ENCODE data around the gene RAPSN.

The RAPSN gene

DNA sequence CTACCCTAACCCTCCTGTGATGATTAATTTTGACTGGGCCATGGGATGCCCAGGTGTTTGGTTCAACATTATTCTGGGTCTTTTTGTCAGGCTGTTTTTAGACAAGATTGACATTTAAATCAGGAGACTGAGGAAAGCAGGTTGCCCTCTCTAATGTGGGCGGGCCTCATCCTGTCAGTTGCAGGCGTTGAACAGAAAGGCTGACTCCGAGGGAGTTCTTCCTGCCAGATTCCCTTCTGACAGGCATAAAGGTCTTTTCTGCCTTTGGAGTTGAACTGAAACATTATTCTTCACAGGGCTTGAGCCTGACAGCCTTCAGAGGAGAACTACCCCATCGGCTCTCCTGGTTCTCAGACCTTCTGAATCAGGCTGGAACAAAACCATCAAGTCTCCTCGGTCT lies 18.4 kb downstream of the RAPSN start:
- H3K27ac ChIP-seq (ENCODE audit: low read depth, low read length) = no peak overlapping the region
- no peaks in the 10 kb centered on the region for H3K27me3 ChIP-seq (ENCODE audit: control insufficient read depth in 1 of 2, insufficient read depth in 2 of 2, low read length in 2 of 2)
- H3K9ac ChIP-seq (ENCODE audit: low read length) = no peak overlapping the region
- peaks cover 1% of the 10 kb centered on the region for H3K4me1 ChIP-seq (ENCODE audit: insufficient read depth, low read length)
- no peaks in the 10 kb centered on the region for H3K36me3 ChIP-seq (ENCODE audit: insufficient read depth, low read length)
- no peaks in the 10 kb centered on the region for H3K9me3 ChIP-seq (ENCODE audit: low read length)
- no peak overlapping the region for H3K4me3 ChIP-seq (ENCODE audit: low read depth in 1 of 2, low read length in 2 of 2)

DNA sequence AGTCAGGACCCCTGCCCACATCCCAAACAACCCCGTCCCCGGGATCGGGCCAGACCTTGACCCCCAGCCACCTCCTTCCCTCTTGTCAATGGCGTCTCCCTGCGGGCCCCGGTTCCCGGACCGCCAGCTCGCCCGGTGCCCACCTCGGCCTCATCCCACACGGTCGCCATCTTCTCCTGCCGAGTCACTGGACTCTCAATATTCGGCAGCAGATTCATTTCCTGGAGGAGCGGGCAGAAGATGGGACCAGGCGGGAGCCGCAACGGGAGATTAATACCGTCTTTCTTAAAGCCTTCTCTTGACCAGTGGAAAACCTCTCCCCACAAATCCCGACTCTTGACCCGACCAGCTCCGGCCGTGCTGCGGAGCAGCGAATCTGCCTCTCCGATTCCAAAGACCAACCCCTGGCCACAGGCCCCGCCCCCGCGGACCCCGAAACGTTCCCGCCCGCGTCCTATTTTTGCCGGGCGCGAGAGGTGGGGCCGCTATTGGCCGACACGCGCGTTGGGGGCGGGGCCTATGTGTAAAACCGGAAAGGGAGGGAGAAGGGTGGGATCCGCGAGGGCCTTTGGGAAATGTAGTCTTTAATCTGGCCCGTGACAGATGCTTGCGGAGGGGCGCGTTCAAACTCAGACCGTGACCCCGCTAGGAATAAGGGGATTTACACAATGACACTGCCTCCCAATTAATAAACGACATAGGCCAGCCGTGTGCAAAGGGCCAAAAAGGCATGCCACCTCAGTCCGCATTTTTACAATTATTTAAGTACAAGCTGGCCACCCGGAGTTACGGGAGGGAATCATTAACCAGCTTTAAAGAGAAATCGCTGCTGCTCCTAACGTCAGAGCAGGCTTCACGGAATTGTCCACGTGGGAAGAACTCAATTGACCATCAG lies 22.6 kb downstream of the RAPSN start, which contains the start of gene PSMC3:
PSMC3 (minus strand) TSS at position 378 of the 895 bp plus-strand sequence; CDS start at position 218, 160 bp downstream.
- H3K9me3 ChIP-seq (ENCODE audit: low read length) = no peaks in the 10 kb centered on the region
- H3K27ac ChIP-seq (ENCODE audit: low read depth, low read length) = peak within 1 kb of the TSS; percentile 98
- no peaks in the 10 kb centered on the region for H3K27me3 ChIP-seq (ENCODE audit: control insufficient read depth in 1 of 2, insufficient read depth in 2 of 2, low read length in 2 of 2)
- peak within 1 kb of the TSS; percentile 78 to 85 for H3K4me3 ChIP-seq (ENCODE audit: low read depth in 1 of 2, low read length in 2 of 2)
- H3K36me3 ChIP-seq (ENCODE audit: insufficient read depth, low read length) = peaks cover 26% of the 10 kb centered on the region
- peaks cover 14% of the 10 kb centered on the region for H3K4me1 ChIP-seq (ENCODE audit: insufficient read depth, low read length)
- H3K9ac ChIP-seq (ENCODE audit: low read length) = peak within 1 kb of the TSS; percentile 67

DNA sequence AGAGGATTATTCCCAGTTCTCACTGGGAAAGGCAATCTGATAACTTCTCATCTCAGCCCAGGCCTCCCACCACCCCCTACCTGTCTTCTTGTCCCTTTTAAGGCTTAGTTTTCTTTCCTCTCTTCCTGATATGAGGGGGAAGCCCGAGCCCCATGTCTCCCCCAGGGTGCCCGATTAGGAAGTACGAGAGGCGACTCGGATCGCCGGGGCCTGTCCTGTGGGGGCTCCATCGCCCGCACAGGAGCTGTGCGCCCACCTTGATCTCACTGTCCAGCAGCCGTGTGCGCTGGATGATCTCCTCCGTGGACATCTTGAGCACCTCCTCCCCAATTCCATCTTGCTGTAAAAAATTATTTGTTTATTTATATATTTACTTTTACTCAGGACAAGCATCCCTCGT lies 23.3 kb downstream of the RAPSN start:
- Histone ChIP-seq H3K9ac (ENCODE audit: low read length) (peak overlapping the region; percentile 67), H3K27ac (ENCODE audit: low read depth, low read length) (peak overlapping the region; percentile 98), H3K36me3 (ENCODE audit: insufficient read depth, low read length) (peaks cover 30% of the 10 kb centered on the region), H3K4me1 (ENCODE audit: insufficient read depth, low read length) (peaks cover 14% of the 10 kb centered on the region), H3K4me3 (ENCODE audit: low read depth in 1 of 2, low read length in 2 of 2) (peak overlapping the region; percentile 78 to 85), H3K27me3 (ENCODE audit: control insufficient read depth in 1 of 2, insufficient read depth in 2 of 2, low read length in 2 of 2) (no peaks in the 10 kb centered on the region), H3K9me3 (ENCODE audit: low read length) (no peaks in the 10 kb centered on the region)

DNA sequence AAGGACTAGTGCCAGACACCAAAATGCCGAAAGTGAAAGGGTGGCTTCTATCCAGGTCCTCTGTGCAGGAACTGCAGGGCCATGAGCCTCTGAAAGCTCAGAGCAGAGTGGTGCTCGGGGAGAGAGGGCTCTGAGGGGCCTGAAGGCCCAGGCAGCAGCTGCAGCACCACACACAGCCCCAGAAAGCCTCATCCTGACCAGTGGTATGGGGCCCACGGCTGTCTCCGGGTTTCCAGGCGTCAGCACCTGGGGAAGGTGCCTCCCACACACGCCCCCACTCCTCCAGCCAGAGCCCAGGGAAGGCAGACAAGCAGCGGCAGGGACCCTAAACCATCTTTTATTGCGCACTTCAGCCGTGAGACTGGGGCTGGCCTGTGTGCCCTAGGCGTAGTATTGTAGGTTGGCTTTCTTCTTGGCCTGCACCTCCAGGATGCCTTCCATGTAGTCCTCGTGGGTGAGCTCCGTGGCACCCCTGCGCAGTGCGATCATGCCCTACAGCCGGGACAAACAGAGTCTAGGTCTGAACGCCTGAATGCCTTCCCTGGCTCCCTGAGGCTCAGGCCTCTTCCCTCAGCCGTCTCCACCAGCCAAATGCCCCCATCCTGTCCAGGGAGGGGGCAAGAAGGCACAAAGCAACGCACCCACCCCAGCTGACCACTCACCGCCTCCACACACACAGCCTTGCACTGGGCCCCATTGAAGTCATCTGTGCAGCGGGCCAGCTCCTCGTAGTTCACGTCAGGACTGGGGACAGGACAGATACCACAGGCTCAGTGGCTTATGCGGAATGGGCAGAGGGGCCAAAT lies 30.3 kb downstream of the RAPSN start:
- Histone ChIP-seq H3K9ac (ENCODE audit: low read length) (no peak overlapping the region), H3K4me1 (ENCODE audit: insufficient read depth, low read length) (peaks cover 18% of the 10 kb centered on the region), H3K9me3 (ENCODE audit: low read length) (no peaks in the 10 kb centered on the region), H3K27ac (ENCODE audit: low read depth, low read length) (no peak overlapping the region), H3K36me3 (ENCODE audit: insufficient read depth, low read length) (peaks cover 67% of the 10 kb centered on the region), H3K4me3 (ENCODE audit: low read depth in 1 of 2, low read length in 2 of 2) (no peak overlapping the region), H3K27me3 (ENCODE audit: control insufficient read depth in 1 of 2, insufficient read depth in 2 of 2, low read length in 2 of 2) (no peaks in the 10 kb centered on the region)

DNA sequence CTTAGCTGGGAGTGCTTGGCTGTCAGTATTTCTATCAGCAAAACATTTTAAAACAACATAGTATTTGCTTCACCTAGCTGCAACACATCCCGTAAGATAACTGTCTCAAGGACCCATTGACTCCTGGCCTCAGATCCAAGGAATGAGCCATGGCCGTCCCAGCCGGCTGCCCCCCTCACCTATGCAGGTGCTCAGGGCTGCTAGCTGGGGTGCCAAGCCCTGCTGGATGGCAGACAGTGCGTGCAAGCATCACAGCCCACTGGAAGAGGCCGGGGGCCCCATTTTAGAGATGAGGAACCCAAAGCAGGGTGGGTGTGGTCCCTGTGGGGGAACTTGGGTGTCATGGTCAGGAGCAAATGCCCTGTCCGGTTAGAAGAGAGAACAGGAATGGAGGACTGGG lies 31.2 kb downstream of the RAPSN start:
- Histone ChIP-seq H3K27me3 (ENCODE audit: control insufficient read depth in 1 of 2, insufficient read depth in 2 of 2, low read length in 2 of 2) (no peaks in the 10 kb centered on the region), H3K27ac (ENCODE audit: low read depth, low read length) (no peak overlapping the region), H3K36me3 (ENCODE audit: insufficient read depth, low read length) (peaks cover 62% of the 10 kb centered on the region)

DNA sequence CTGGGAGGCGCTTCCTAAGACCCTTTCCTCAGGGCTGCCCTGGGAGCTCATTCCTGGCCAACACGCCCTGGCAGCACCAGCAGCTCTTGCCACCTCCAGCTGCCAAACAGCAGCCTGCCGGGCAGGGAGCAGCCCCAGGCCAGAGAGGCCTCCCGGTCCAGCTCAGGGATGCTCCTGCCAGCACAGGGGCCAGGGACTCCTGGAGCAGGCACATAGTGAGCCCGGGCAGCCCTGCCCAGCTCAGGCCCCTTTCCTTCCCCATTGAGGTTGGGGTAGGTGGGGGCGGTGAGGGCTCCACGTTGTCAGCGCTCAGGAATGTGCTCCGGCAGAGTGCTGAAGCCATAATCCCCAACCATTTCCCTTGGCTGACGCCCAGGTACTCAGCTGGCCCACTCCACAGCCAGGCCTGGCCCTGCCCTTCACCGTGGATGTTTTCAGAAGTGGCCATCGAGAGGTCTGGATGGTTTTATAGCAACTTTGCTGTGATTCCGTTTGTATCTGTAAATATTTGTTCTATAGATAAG lies 32.9 kb downstream of the RAPSN start:
- no peak overlapping the region for H3K4me3 ChIP-seq (ENCODE audit: low read depth in 1 of 2, low read length in 2 of 2)
- H3K27me3 ChIP-seq (ENCODE audit: control insufficient read depth in 1 of 2, insufficient read depth in 2 of 2, low read length in 2 of 2) = no peaks in the 10 kb centered on the region
- no peak overlapping the region for H3K9ac ChIP-seq (ENCODE audit: low read length)
- H3K36me3 ChIP-seq (ENCODE audit: insufficient read depth, low read length) = peaks cover 59% of the 10 kb centered on the region
- H3K27ac ChIP-seq (ENCODE audit: low read depth, low read length) = peak overlapping the region; percentile 86
- no peaks in the 10 kb centered on the region for H3K9me3 ChIP-seq (ENCODE audit: low read length)
- peaks cover 18% of the 10 kb centered on the region for H3K4me1 ChIP-seq (ENCODE audit: insufficient read depth, low read length)

More for the DNA sequence above, 31.2 kb downstream of the RAPSN start:
- no peak overlapping the region for H3K9ac ChIP-seq (ENCODE audit: low read length)
- no peak overlapping the region for H3K4me3 ChIP-seq (ENCODE audit: low read depth in 1 of 2, low read length in 2 of 2)
- peaks cover 18% of the 10 kb centered on the region for H3K4me1 ChIP-seq (ENCODE audit: insufficient read depth, low read length)
- H3K9me3 ChIP-seq (ENCODE audit: low read length) = no peaks in the 10 kb centered on the region

DNA sequence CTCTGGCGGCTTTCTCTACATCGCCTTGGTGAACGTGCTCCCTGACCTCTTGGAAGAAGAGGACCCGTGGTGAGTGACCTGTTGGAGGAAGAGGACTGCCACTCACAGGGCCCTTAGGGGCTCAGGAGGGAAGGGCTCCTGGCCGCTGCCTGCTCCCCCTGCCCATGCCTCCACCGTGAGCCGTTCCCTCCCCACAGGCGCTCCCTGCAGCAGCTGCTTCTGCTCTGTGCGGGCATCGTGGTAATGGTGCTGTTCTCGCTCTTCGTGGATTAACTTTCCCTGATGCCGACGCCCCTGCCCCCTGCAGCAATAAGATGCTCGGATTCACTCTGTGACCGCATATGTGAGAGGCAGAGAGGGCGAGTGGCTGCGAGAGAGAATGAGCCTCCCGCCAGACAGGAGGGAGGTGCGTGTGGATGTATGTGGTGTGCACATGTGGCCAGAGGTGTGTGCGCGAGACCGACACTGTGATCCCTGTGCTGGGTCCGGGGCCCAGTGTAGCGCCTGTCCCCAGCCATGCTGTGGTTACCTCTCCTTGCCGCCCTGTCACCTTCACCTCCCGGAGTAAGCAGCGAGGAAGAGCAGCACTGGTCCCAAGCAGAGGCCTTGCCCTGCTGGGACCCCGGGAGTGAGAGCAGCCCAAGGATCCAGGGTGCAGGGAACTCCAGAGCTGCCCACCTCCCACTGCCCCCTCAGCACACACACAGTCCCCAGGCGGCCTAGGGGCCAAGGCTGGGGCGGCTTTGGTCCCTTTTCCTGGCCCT lies 33.7 kb downstream of the RAPSN start:
- no peak overlapping the region for H3K4me3 ChIP-seq (ENCODE audit: low read depth in 1 of 2, low read length in 2 of 2)
- peaks cover 51% of the 10 kb centered on the region for H3K36me3 ChIP-seq (ENCODE audit: insufficient read depth, low read length)
- no peaks in the 10 kb centered on the region for H3K9me3 ChIP-seq (ENCODE audit: low read length)
- H3K4me1 ChIP-seq (ENCODE audit: insufficient read depth, low read length) = peaks cover 21% of the 10 kb centered on the region
- H3K27me3 ChIP-seq (ENCODE audit: control insufficient read depth in 1 of 2, insufficient read depth in 2 of 2, low read length in 2 of 2) = no peaks in the 10 kb centered on the region
- H3K9ac ChIP-seq (ENCODE audit: low read length) = no peak overlapping the region
- H3K27ac ChIP-seq (ENCODE audit: low read depth, low read length) = peak overlapping the region; percentile 86

DNA sequence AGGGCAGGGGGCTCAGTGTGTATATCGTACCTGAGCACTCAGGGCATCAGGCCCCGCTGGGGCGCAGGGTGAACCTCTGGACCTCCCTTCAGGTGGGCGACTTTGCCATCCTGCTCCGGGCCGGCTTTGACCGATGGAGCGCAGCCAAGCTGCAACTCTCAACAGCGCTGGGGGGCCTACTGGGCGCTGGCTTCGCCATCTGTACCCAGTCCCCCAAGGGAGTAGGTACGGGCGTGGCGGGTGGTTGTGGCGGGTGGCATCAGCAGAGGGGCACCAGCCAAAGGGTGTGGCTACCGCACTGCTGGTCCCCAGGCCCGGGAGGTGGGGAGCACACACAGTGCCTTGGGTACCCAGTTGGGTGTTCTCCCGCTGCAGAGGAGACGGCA lies 34.3 kb downstream of the RAPSN start:
- Histone ChIP-seq H3K27ac (ENCODE audit: low read depth, low read length) (peak overlapping the region; percentile 52), H3K9ac (ENCODE audit: low read length) (no peak overlapping the region), H3K27me3 (ENCODE audit: control insufficient read depth in 1 of 2, insufficient read depth in 2 of 2, low read length in 2 of 2) (no peaks in the 10 kb centered on the region), H3K36me3 (ENCODE audit: insufficient read depth, low read length) (peaks cover 45% of the 10 kb centered on the region), H3K4me1 (ENCODE audit: insufficient read depth, low read length) (peaks cover 27% of the 10 kb centered on the region), H3K9me3 (ENCODE audit: low read length) (no peaks in the 10 kb centered on the region), H3K4me3 (ENCODE audit: low read depth in 1 of 2, low read length in 2 of 2) (no peak overlapping the region)

DNA sequence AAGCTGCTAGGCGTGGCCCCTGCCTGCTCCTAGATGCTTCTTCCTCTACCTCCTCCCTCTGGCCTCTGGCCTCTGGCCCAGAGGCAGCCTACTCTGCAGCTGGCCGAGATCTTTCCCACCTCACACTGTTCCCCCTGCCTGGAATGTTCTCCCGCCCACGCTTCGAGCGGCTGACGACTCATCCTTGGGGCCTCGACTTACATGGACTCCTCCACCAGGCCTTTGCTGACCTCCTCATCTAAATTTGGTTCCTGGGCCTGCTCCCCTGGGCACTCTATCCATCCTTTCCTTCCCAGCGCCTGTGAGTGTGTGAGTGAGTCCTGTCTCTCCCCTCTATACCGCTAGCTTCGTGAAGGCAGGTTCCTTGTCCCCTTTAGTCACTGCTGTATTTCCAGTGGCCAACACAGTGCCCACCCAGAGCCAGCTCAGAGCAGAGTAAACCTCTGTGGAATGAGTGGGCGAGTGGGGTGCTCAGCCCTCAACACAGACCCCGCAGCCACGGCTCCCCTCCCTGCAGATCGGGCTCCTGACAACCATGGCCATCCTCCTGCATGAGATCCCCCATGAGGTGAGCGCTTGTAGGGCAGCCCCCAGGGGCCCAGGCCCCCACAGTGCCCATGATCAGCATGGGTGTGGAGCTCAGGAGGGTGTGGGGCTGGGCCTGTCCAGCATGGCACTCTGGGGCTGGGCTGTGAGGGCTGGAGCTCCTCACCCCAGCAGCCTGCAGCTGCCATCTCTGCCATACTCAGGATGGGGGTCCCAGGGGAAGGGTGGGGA lies 34.8 kb downstream of the RAPSN start:
- H3K27ac ChIP-seq (ENCODE audit: low read depth, low read length) = peak overlapping the region; percentile 52
- no peak overlapping the region for H3K9ac ChIP-seq (ENCODE audit: low read length)
- peaks cover 33% of the 10 kb centered on the region for H3K4me1 ChIP-seq (ENCODE audit: insufficient read depth, low read length)
- no peaks in the 10 kb centered on the region for H3K27me3 ChIP-seq (ENCODE audit: control insufficient read depth in 1 of 2, insufficient read depth in 2 of 2, low read length in 2 of 2)
- H3K36me3 ChIP-seq (ENCODE audit: insufficient read depth, low read length) = peaks cover 40% of the 10 kb centered on the region
- no peak overlapping the region for H3K4me3 ChIP-seq (ENCODE audit: low read depth in 1 of 2, low read length in 2 of 2)
- H3K9me3 ChIP-seq (ENCODE audit: low read length) = no peaks in the 10 kb centered on the region

DNA sequence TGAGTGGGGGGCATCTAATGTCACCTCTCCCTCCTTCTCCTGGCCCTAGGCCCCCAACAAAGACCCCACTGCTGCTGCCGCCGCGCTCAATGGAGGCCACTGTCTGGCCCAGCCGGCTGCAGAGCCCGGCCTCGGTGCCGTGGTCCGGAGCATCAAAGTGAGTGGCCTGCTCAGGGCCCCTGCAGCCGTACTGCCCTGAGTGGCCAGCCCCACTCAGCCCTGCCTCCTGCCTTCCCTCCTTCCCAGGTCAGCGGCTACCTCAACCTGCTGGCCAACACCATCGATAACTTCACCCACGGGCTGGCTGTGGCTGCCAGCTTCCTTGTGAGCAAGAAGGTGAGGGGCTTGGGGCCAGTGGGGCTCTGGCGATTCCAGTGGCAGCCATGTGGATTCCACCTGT lies 35.6 kb downstream of the RAPSN start:
- Histone ChIP-seq H3K36me3 (ENCODE audit: insufficient read depth, low read length) (peaks cover 33% of the 10 kb centered on the region), H3K27ac (ENCODE audit: low read depth, low read length) (no peak overlapping the region), H3K27me3 (ENCODE audit: control insufficient read depth in 1 of 2, insufficient read depth in 2 of 2, low read length in 2 of 2) (no peaks in the 10 kb centered on the region), H3K4me3 (ENCODE audit: low read depth in 1 of 2, low read length in 2 of 2) (no peak overlapping the region), H3K9ac (ENCODE audit: low read length) (no peak overlapping the region), H3K9me3 (ENCODE audit: low read length) (no peaks in the 10 kb centered on the region), H3K4me1 (ENCODE audit: insufficient read depth, low read length) (peaks cover 34% of the 10 kb centered on the region)

Measured in muscle layer of colon (tissue), 2 donors.